Stimulated activated memory B cell treated with anti-CD40 and anti-IgM and Interleukin-4, amounts not matched to agents 10 μg/mL and 1 μg/mL and 100 μg/mL, for 72 hours (primary cell): ENCODE measurements around the gene SPDYE3.
A peak's percentile ranks its signal among the peaks of the same experiment; 100 is the strongest.
"Not testable (repeated sequence)": the region's sequence is repeated elsewhere in the genome, so short reads cannot be mapped to it uniquely, and the experiment has no call there.

ENCODE experiments used
- ATAC-seq: fragments of 150-1000 bp; cut with Tn5 transposase; 2 replicates; pipeline ENCODE4 v1.10.0; 2021
- H3K27ac Mint-ChIP-seq: one replicate; pipeline ENCODE4 v1.8.0; 2022; ENCODE audit warnings: mild to moderate bottlenecking, mixed read lengths
- H3K27me3 Mint-ChIP-seq: one replicate; pipeline ENCODE4 v1.8.0; 2022; ENCODE audit warnings: mixed read lengths
- H3K36me3 Mint-ChIP-seq: one replicate; pipeline ENCODE4 v1.8.0; 2022; ENCODE audit warnings: mixed read lengths
- H3K4me1 Mint-ChIP-seq: one replicate; pipeline ENCODE4 v1.8.0; 2022; ENCODE audit warnings: mixed read lengths
- H3K4me3 Mint-ChIP-seq: one replicate; pipeline ENCODE4 v1.8.0; 2022; ENCODE audit warnings: mild to moderate bottlenecking, moderate library complexity, mixed read lengths
- H3K9me3 Mint-ChIP-seq: one replicate; pipeline ENCODE4 v1.8.0; 2022; ENCODE audit warnings: mixed read lengths

Gene SPDYE3

DNA sequence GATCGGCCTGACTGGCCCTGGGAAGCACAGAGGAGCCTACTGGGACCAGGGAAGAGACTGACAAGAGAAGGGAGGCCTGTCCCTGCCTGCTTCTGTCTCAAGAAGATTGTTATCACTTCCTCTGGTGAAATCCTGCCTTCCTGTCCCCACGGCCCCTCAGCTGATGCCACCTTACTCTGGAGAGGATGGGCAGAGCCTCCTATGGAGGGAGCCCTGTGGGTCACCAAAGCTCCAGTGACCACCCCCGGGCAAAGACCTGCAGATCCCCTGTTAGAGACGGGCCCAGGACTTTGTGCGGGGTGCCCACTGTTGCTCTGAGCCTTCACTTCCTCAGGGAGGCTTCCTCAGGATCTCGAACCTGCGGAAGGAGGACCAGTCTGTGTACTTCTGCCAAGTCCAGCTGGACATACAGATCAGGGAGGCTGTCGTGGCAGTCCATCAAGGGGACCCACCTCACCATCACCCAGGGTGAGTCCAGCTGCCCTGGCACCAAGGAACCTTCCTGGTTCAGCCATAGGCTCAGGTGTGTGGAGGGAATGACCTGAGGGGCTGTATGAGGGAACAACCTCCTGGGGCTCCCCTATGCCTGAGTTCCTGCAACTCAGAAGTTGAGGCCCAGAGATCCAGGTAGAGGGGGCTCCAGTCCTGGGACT is 49.0 kb downstream of the SPDYE3 start:
- Mint-ChIP-seq H3K9me3 (no peaks in the 10 kb centered on the region), H3K27me3 (no peaks in the 10 kb centered on the region), H3K36me3 (peaks cover 72% of the 10 kb centered on the region), H3K27ac (peak overlapping the region; percentile 30), H3K4me1 (peaks cover 33% of the 10 kb centered on the region), H3K4me3 (no peak overlapping the region)
- ATAC-seq: no peak

DNA sequence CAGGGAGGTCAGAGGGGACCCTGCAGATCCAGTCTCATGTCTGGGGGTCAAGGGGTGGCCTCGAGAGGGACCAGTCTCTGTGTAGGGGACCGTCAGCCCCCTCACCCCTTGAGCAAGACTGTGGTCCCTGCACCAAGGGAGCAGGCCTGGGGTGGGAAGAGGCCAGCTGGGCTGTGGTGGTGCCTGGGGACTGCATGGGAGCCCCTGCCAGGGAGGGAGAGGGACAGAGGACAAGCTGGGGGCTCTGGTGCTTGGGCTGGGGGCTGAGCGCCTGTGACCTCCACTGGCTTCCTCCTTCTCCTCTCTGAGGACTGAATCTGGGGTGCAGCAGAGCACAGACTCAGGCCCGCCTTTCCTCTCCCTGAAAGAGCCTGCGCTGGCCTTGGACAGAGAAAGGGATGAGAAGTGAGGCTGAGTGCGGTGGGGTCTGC is 49.6 kb downstream of the SPDYE3 start:
- H3K36me3 Mint-ChIP-seq: peaks cover 75% of the 10 kb centered on the region
- H3K9me3 Mint-ChIP-seq: no peaks in the 10 kb centered on the region
- H3K27ac Mint-ChIP-seq: peak overlapping the region; percentile 52

DNA sequence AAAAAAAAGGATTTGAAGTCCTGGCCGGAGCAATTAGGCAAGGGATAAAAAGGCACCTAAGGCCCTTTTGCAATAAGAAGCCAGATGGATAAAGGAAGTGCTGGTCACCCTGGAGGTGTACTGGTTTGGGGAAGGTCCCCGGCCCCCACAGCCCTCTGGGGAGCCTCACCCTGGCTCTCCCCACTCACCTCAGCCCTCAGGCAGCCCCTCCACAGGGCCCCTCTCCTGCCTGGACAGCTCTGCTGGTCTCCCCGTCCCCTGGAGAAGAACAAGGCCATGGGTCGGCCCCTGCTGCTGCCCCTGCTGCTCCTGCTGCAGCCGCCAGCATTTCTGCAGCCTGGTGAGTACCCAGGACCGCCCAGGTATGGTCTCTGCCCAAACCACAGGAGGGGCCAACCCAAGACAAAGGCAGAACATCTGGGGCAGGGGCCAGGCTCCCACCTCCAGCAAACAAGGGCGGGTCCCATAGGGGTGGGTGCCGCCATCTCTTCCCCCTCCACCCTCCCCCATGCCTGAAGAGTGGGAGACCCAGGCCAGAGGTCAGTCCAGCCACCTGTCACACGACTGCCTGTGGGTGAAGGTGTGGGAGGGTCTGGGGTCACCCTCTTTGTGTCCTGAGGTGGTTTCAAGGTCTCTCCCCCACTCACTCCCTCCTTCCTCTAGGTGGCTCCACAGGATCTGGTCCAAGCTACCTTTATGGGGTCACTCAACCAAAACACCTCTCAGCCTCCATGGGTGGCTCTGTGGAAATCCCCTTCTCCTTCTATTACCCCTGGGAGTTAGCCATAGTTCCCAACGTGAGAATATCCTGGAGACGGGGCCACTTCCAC is 50.7 kb downstream of the SPDYE3 start, which contains the start of gene PILRB:
TSS of gene PILRB (plus strand) at position 91 of the 830 bp plus-strand sequence. CDS start at position 277, 186 bp downstream.
- no peak within 1 kb of the TSS for H3K4me3 Mint-ChIP-seq
- no peaks in the 10 kb centered on the region for H3K9me3 Mint-ChIP-seq
- no peaks in the 10 kb centered on the region for H3K27me3 Mint-ChIP-seq
- peak; percentile 80 for ATAC-seq
- peaks cover 79% of the 10 kb centered on the region for H3K36me3 Mint-ChIP-seq
- peak within 1 kb of the TSS; percentile 52 for H3K27ac Mint-ChIP-seq
- peaks cover 27% of the 10 kb centered on the region for H3K4me1 Mint-ChIP-seq

More for the DNA sequence above, 49.6 kb downstream of the SPDYE3 start:
- H3K4me3 Mint-ChIP-seq: no peak overlapping the region
- no peaks in the 10 kb centered on the region for H3K27me3 Mint-ChIP-seq
- peaks cover 30% of the 10 kb centered on the region for H3K4me1 Mint-ChIP-seq
- no peak for ATAC-seq

DNA sequence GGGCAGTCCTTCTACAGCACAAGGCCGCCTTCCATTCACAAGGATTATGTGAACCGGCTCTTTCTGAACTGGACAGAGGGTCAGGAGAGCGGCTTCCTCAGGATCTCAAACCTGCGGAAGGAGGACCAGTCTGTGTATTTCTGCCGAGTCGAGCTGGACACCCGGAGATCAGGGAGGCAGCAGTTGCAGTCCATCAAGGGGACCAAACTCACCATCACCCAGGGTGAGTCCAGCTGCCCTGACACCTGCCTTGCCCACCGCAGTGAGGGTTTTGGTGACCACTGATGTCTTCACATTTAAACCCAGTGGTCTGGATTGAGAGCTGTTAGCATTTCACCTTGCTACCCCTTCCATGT is 51.3 kb downstream of the SPDYE3 start:
- Mint-ChIP-seq H3K4me3 (no peak overlapping the region), H3K27ac (peak overlapping the region; percentile 52), H3K36me3 (peaks cover 79% of the 10 kb centered on the region), H3K9me3 (no peaks in the 10 kb centered on the region), H3K4me1 (peaks cover 27% of the 10 kb centered on the region), H3K27me3 (no peaks in the 10 kb centered on the region)
- no peak for ATAC-seq

DNA sequence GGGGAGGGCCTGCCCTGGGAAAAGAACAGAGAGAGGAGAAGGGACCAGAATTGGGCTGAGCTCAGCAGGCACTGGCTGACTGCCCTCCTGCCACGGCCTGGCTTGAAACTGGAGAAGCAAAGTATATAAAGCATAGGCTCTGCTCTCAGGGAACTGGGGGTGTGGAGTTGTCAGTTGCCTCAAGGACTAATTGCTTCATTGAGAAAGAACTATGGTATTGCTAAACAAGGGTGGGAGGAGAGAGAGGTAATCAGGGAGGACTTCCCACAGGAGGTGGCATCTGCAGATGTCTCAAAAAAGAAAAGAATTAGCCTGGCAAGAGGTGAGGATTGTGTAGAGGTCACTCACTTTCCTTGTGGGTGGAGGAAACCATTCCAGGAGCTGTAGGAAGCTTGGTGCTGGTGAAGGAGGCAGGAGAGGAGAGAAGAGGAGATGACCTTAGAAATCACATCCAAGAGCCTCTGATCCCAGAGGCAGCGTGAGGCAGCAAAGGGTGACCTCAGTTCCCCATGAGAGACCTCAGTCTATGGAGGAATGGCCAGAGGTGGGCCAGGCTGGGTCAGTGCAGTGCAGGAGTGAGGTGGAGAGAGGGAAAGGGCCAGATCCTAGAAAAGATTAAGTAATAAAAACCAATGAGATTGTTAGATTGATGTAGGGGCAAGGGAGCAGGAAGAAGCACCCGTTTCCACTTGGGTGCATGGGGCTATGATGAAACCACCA is 52.8 kb downstream of the SPDYE3 start:
- H3K4me1 Mint-ChIP-seq: peaks cover 37% of the 10 kb centered on the region
- H3K9me3 Mint-ChIP-seq: no peaks in the 10 kb centered on the region
- peak overlapping the region; percentile 52 for H3K27ac Mint-ChIP-seq
- no peak for ATAC-seq
- no peaks in the 10 kb centered on the region for H3K27me3 Mint-ChIP-seq
- no peak overlapping the region for H3K4me3 Mint-ChIP-seq
- H3K36me3 Mint-ChIP-seq: peaks cover 80% of the 10 kb centered on the region

DNA sequence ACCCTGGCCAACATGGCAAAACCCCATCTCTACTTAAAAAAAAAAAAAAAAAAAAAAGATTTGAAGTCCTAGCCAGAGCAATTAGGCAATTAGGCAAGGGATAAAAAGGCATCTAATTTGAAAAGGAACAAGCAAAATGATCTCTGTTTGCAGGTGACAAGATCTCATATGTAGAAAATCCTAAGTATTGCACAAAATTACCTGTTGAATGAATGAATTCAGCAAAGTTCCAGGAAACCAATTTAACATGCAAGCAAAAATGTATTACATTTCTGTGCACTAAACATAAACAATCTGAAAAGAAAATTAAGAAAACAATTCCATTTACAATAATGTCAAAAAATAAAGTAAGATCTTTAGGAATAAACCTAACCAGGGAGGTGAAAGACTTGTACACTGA is 55.6 kb downstream of the SPDYE3 start:
- Mint-ChIP-seq H3K4me3 (no peak overlapping the region), H3K27ac (no peak overlapping the region), H3K36me3 (peaks cover 61% of the 10 kb centered on the region), H3K4me1 (peaks cover 53% of the 10 kb centered on the region), H3K27me3 (no peaks in the 10 kb centered on the region), H3K9me3 (no peaks in the 10 kb centered on the region)
- no peak for ATAC-seq

DNA sequence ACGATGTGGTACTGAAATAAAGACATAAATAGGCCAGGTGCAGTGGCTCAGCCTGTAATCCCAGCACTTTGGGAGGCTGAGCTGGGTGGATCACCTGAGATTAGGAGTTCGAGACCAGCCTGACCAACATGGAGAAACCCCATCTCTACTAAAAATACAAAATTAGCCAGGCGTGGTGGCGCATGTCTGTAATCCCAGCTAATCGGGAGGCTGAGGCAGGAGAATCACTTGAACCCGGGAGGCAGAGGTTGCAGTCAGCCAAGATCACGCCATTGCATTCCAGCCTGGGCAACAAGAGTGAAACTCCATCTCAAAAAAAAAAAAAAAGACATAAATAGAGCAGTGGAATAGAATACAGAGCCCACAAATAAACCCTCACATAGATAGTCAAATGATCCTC is 56.3 kb downstream of the SPDYE3 start:
- not testable (repeated sequence) for ATAC-seq, H3K27me3 Mint-ChIP-seq, H3K9me3 Mint-ChIP-seq, H3K4me3 Mint-ChIP-seq, H3K27ac Mint-ChIP-seq
- H3K36me3 Mint-ChIP-seq: peaks cover 56% of the 10 kb centered on the region
- peaks cover 53% of the 10 kb centered on the region for H3K4me1 Mint-ChIP-seq

DNA sequence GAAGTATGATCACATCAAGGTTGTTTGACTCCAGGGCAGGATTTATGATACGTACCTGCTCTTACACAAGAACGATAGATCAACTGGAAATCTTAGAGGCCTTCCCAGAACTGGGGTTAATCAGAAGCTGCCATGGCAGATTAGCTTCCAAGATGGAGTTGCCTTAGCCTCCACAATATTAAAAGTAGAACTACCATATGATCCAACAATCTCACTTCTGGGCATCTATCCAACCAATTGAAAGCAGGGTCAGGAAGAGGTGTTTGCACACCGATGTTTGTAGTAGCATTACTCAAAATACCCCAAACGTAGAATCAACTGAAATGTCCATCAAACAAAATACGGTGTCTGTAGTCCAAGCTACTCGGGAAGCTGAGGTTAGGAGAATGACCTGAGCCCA is 57.0 kb downstream of the SPDYE3 start:
- no peaks in the 10 kb centered on the region for H3K27me3 Mint-ChIP-seq
- ATAC-seq: no peak
- H3K9me3 Mint-ChIP-seq: no peaks in the 10 kb centered on the region
- H3K4me3 Mint-ChIP-seq: no peak overlapping the region
- H3K4me1 Mint-ChIP-seq: peaks cover 59% of the 10 kb centered on the region
- H3K36me3 Mint-ChIP-seq: peaks cover 50% of the 10 kb centered on the region
- H3K27ac Mint-ChIP-seq: no peak overlapping the region

DNA sequence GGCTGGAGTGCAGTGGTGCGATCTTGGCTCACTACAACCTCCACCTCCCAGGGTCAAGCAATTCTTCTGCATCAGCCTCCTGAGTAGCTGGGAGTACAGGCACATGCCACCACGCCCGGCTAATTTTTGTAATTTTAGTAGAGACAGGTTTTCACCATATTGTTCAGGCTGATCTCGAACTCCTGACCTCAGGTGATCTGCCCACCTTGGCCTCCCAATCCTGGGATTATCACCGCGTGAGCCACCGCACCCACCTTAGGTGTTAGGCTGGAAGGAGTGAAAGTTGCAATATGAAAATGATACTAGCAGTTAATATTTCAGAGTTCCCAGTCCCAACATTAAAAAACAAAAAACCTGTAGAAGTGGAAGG is 58.5 kb downstream of the SPDYE3 start:
- H3K4me3 Mint-ChIP-seq: peak overlapping the region; percentile 49
- H3K27ac Mint-ChIP-seq: peak overlapping the region; percentile 94
- peaks cover 71% of the 10 kb centered on the region for H3K4me1 Mint-ChIP-seq
- H3K36me3 Mint-ChIP-seq: peaks cover 37% of the 10 kb centered on the region
- not testable (repeated sequence) for H3K9me3 Mint-ChIP-seq, ATAC-seq, H3K27me3 Mint-ChIP-seq

DNA sequence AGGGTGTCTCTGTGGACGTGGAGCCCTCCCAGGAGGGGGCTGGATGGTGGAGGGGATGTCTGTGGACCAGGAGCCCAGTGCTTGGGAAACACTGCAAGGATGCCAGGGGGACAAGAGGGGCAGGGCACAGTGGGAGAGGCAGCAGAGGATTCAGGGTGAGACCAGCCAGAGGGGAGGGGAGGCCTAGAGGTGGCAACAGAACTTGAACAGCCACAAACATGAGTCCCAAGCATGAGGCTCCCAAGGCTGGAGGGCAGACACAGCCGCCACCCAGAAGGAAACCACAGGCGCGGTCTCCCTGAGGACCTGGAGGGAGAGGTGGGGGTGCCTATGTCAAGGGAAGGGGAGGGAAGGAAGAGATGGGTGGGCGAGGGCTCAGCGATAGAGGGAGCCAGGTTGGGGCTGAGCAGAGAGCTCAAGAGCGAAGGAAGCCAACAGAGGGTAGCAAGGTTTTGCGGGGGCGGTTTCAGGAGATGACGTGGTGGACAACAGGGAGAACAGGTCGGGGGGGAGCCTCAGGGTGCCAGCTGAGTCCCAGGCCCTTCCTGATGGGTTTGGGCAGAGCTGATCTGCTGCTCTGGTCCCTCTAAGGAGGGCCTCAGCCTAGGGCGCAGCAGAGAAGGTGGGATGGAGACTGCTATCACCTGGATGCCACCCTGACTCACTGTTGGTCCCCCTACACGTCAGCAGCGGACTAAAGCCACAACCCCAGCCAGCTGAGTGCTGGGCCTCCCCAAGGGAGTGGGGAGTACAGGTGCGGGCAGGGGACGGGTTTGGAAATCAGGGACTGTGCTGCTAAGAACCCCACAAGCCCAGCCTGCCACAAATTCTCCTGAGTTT is 59.1 kb downstream of the SPDYE3 start:
- H3K4me1 Mint-ChIP-seq: peaks cover 77% of the 10 kb centered on the region
- peak overlapping the region; percentile 49 for H3K4me3 Mint-ChIP-seq

DNA sequence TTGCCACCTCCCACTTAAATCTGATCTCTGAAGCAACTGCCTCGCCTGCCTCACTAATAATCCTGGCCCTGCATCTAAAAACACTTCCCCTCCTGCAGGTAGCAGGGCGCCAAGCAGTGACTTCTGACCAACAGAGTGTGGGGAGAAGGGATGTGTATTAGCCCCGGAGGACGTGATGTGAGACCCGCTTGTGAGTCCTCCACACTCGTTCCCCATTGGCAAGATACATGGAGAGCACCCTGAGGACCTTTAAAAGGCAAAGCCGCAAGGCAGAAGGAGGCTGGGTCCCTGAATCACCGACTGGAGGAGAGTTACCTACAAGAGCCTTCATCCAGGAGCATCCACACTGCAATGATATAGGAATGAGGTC is 59.7 kb downstream of the SPDYE3 start:
- peak overlapping the region; percentile 94 for H3K27ac Mint-ChIP-seq
- no peak for ATAC-seq
- H3K4me3 Mint-ChIP-seq: peak overlapping the region; percentile 48
- H3K27me3 Mint-ChIP-seq: no peaks in the 10 kb centered on the region
- H3K4me1 Mint-ChIP-seq: peaks cover 83% of the 10 kb centered on the region
- H3K36me3 Mint-ChIP-seq: peaks cover 24% of the 10 kb centered on the region
- no peaks in the 10 kb centered on the region for H3K9me3 Mint-ChIP-seq

More for the DNA sequence above, 59.1 kb downstream of the SPDYE3 start:
- ATAC-seq: peak; percentile 44
- Mint-ChIP-seq H3K27ac (peak overlapping the region; percentile 94), H3K9me3 (no peaks in the 10 kb centered on the region), H3K27me3 (no peaks in the 10 kb centered on the region), H3K36me3 (peaks cover 30% of the 10 kb centered on the region)

DNA sequence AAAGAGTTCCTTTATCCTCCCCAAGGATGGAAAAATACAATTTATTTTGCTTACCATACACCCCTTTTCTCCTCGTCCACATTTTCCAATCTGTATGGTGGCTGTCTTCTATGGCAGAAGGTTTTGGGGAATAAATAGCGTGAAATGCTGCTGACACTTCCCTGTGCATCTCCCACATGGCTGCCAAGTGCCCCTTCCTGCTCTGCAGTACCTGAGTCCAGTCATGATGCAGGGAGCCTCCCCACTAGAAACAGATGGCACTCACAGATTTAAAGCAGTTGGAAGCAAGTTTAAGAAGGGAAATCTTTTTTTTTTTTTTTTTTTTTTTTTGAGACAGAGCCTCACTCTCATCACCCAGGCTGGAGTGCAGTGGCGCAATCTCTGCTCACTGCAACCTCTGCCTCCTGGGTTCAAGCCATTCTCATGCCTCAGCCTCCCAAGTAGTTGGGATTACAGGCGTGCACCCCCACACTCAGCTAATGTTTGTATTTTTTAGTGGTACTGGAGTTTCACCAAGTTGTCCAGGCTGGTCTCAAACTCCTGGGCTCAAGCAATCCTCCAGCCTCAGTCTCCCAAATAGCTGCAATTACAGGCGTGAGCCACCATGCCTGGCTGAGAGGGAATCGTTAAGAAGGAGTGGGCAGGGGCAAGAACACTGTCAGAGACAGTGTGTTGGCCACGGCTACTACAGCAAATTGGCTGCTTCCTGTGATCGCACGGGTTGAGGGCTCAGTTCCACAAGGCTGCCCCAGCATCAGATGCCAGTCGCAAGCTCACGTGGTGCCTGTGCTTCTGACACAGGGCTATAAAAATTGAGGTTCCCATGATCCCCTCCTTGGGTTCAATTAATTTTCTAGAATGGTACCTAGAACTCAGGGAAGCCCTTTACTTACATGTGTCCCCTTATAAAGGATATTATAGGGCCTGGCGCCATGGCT is 60.4 kb downstream of the SPDYE3 start:
- no peaks in the 10 kb centered on the region for H3K27me3 Mint-ChIP-seq
- H3K36me3 Mint-ChIP-seq: peaks cover 17% of the 10 kb centered on the region
- H3K9me3 Mint-ChIP-seq: no peaks in the 10 kb centered on the region
- ATAC-seq: peak; percentile 54
- H3K4me3 Mint-ChIP-seq: peak overlapping the region; percentile 46
- peaks cover 91% of the 10 kb centered on the region for H3K4me1 Mint-ChIP-seq
- H3K27ac Mint-ChIP-seq: peak overlapping the region; percentile 94

DNA sequence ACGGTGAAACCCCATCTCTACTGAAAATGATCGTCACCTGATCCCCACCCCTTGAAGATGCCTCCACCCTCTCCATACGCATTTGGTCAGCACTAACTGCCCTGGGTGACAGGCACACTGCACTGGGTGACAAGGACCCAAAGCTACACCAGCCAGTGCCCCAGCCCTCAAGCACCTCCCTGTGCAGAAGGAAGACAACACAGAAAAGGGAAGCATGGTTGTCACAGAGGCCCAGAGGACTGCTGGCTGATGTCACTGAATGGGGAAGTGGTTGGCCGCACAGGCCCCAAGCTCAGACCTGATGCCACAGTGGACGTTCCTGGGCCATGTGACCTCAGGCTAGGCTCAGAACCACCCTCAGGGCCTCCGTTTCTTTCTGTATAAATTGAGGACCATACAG is 61.6 kb downstream of the SPDYE3 start:
- Mint-ChIP-seq H3K36me3 (peaks cover 6% of the 10 kb centered on the region), H3K9me3 (no peaks in the 10 kb centered on the region), H3K4me3 (peak overlapping the region; percentile 53), H3K27ac (peak overlapping the region; percentile 94), H3K4me1 (peaks cover 88% of the 10 kb centered on the region), H3K27me3 (no peaks in the 10 kb centered on the region)
- ATAC-seq: peak; percentile 94

DNA sequence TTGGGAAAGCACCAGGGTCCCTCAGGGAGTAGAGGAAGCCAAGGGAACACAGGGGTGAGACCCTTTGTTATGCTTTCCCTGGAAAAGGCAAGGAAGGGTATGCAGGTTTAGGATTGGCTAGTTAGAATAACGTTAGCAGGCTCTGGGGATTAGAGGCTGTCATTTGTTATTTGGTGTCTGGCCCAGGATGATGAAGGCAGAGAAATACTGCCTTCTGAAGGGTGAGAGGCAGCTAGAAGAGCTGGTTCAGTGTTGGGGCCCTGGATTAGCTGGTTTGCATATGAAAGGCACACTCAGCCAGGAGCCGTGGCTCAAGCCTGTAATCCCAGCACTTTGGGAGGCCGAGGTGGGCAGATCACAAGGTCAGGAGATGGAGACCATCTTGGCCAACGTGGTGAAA is 62.8 kb downstream of the SPDYE3 start:
- H3K4me1 Mint-ChIP-seq: peaks cover 93% of the 10 kb centered on the region
- H3K36me3 Mint-ChIP-seq: no peaks in the 10 kb centered on the region
- no peaks in the 10 kb centered on the region for H3K27me3 Mint-ChIP-seq
- ATAC-seq: no peak
- no peaks in the 10 kb centered on the region for H3K9me3 Mint-ChIP-seq
- peak overlapping the region; percentile 94 for H3K27ac Mint-ChIP-seq
- peak overlapping the region; percentile 13 for H3K4me3 Mint-ChIP-seq
